H9 (cell line): ENCODE measurements around the gene MBNL1. TPM values are rescaled to one million over a fixed set of nuclear protein-coding genes. Genes with fewer than 3 reads are reported as not detected.

Experiments
- DNase-seq: peaks from one replicate; pipeline ENCODE4 v3.0.0-alpha.2; 2017
- H2AFZ ChIP-seq: one replicate; pipeline ENCODE4 v1.6.1; 2013; ENCODE audit warnings: mild to moderate bottlenecking, low read length, control low read depth, moderate library complexity
- H2AK5ac ChIP-seq: 2 replicates; pipeline ENCODE4 v1.6.1; 2013; ENCODE audit warnings: low read length, control low read depth, mixed read lengths; ENCODE audit not compliant: insufficient read length
- H2BK120ac ChIP-seq: one replicate; pipeline ENCODE4 v1.6.1; 2013; ENCODE audit warnings: low read depth, mild to moderate bottlenecking, low read length, control low read depth, inconsistent platforms; ENCODE audit not compliant: poor library complexity, severe bottlenecking
- H2BK12ac ChIP-seq: 2 replicates; pipeline ENCODE4 v1.6.1; 2013; ENCODE audit warnings: low read length, control low read depth, mixed read lengths, low read depth; ENCODE audit not compliant: insufficient read length
- H2BK15ac ChIP-seq: 2 replicates; pipeline ENCODE4 v1.6.1; 2013; ENCODE audit warnings: low read depth, low read length, control low read depth
- H2BK20ac ChIP-seq: one replicate; pipeline ENCODE4 v1.6.1; 2013; ENCODE audit warnings: low read depth, mild to moderate bottlenecking, low read length, control low read depth, inconsistent platforms; ENCODE audit not compliant: poor library complexity, severe bottlenecking
- H2BK5ac ChIP-seq: 2 replicates; pipeline ENCODE4 v1.6.1; 2013; ENCODE audit warnings: low read length, control low read depth, mixed read lengths; ENCODE audit not compliant: insufficient read length
- H3K14ac ChIP-seq: 2 replicates; pipeline ENCODE4 v1.6.1; 2013; ENCODE audit warnings: low read length, control low read depth; ENCODE audit not compliant: insufficient read depth
- H3K18ac ChIP-seq: 2 replicates; pipeline ENCODE4 v1.6.1; 2013; ENCODE audit warnings: low read depth, mild to moderate bottlenecking, mixed read lengths, low read length, control low read depth; ENCODE audit not compliant: insufficient read length
- H3K23ac ChIP-seq: 2 replicates; pipeline ENCODE4 v1.6.1; 2013; ENCODE audit warnings: low read length, control low read depth, mixed read lengths, low read depth; ENCODE audit not compliant: insufficient read length
- H3K23me2 ChIP-seq: 2 replicates; pipeline ENCODE4 v1.6.1; 2013; ENCODE audit warnings: low read depth, mild to moderate bottlenecking, mixed read lengths, low read length, control low read depth; ENCODE audit not compliant: insufficient read length, poor library complexity, severe bottlenecking
- H3K27ac ChIP-seq: 2 replicates; pipeline ENCODE4 v1.5.1; 2013; ENCODE audit warnings: low read length, control low read depth, mixed read lengths, low read depth; ENCODE audit not compliant: insufficient read length
- H3K27me3 ChIP-seq: 2 replicates; pipeline ENCODE4 v1.6.1; 2013; ENCODE audit warnings: low read length, control low read depth, inconsistent platforms; ENCODE audit not compliant: insufficient read depth
- H3K4ac ChIP-seq: 2 replicates; pipeline ENCODE4 v1.6.1; 2013; ENCODE audit warnings: low read depth, mild to moderate bottlenecking, control low read depth, inconsistent platforms, low read length, moderate library complexity
- H3K4me1 ChIP-seq: 2 replicates; pipeline ENCODE4 v1.6.1; 2013; ENCODE audit warnings: low read length, control low read depth, inconsistent platforms; ENCODE audit not compliant: insufficient read depth
- H3K4me2 ChIP-seq: 2 replicates; pipeline ENCODE4 v1.6.1; 2013; ENCODE audit warnings: low read length, control low read depth, mixed read lengths; ENCODE audit not compliant: insufficient read length, insufficient read depth
- H3K56ac ChIP-seq: 2 replicates; pipeline ENCODE4 v1.6.1; 2013; ENCODE audit warnings: low read depth, mild to moderate bottlenecking, mixed read lengths, low read length, control low read depth; ENCODE audit not compliant: insufficient read length
- H3K79me1 ChIP-seq: 2 replicates; pipeline ENCODE4 v1.6.1; 2013; ENCODE audit warnings: low read depth, mild to moderate bottlenecking, moderate library complexity, low read length, control low read depth, inconsistent platforms; ENCODE audit not compliant: insufficient read depth, poor library complexity, severe bottlenecking
- H3K79me2 ChIP-seq: 2 replicates; pipeline ENCODE4 v1.6.1; 2013; ENCODE audit warnings: low read length, control low read depth, inconsistent platforms; ENCODE audit not compliant: insufficient read depth
- H3K9ac ChIP-seq: 2 replicates; pipeline ENCODE4 v1.6.1; 2013; ENCODE audit warnings: low read length, control low read depth, mixed read lengths; ENCODE audit not compliant: insufficient read length; ENCODE audit errors: extremely low read depth
- H3K9me3 ChIP-seq: one replicate; pipeline ENCODE4 v1.6.1; 2013; ENCODE audit warnings: low read depth, low read length, inconsistent platforms; ENCODE audit not compliant: control insufficient read depth
- H3T11ph ChIP-seq: one replicate; pipeline ENCODE4 v1.6.1; 2013; ENCODE audit warnings: mild to moderate bottlenecking, low read length, control low read depth, inconsistent platforms
- H4K20me1 ChIP-seq: one replicate; pipeline ENCODE4 v1.6.1; 2013; ENCODE audit not compliant: control insufficient read depth, insufficient read length, insufficient read depth
- H4K5ac ChIP-seq: 2 replicates; pipeline ENCODE4 v1.6.1; 2013; ENCODE audit warnings: low read depth, mild to moderate bottlenecking, mixed read lengths, low read length, control low read depth; ENCODE audit not compliant: insufficient read length
- H4K8ac ChIP-seq: replicated peaks from 2 replicates; pipeline ENCODE4 v1.6.1; 2013; ENCODE audit warnings: low read length, control low read depth, mixed read lengths, low read depth; ENCODE audit not compliant: insufficient read length
- H4K91ac ChIP-seq: 2 replicates; pipeline ENCODE4 v1.6.1; 2013; ENCODE audit warnings: low read depth, mild to moderate bottlenecking, moderate library complexity, mixed read lengths, low read length, control low read depth; ENCODE audit not compliant: insufficient read length
- H3K27ac Mint-ChIP-seq, 3 experiments: 2 replicates in 2 of 3; 3 replicates in 1 of 3; pipeline ENCODE4 v1.8.0; 2020 to 2021; ENCODE audit warnings: mixed read lengths in 3 of 3, mild to moderate bottlenecking in 1 of 3, moderate library complexity in 1 of 3
- H3K27me3 Mint-ChIP-seq: 2 replicates; pipeline ENCODE4 v1.8.0; 2021; ENCODE audit warnings: low read depth, mild to moderate bottlenecking, moderate library complexity, mixed read lengths
- H3K36me3 Mint-ChIP-seq, 3 experiments: 2 replicates in 2 of 3; 3 replicates in 1 of 3; pipeline ENCODE4 v1.8.0; 2020 to 2021; ENCODE audit warnings: low read depth in 3 of 3, mixed read lengths in 3 of 3; ENCODE audit not compliant: insufficient read depth in 1 of 3
- H3K4me1 Mint-ChIP-seq, 2 experiments: 2 replicates each; pipeline ENCODE4 v1.8.0; 2020; ENCODE audit warnings: mixed read lengths in 2 of 2
- H3K4me3 Mint-ChIP-seq, 2 experiments: 2 replicates in 1 of 2; 3 replicates in 1 of 2; pipeline ENCODE4 v1.8.0; 2020 to 2021; ENCODE audit warnings: mild to moderate bottlenecking in 2 of 2, mixed read lengths in 2 of 2, moderate library complexity in 1 of 2
- H3K9me3 Mint-ChIP-seq, 2 experiments: 2 replicates in 1 of 2; 3 replicates in 1 of 2; pipeline ENCODE4 v1.8.0; 2020; ENCODE audit warnings: mild to moderate bottlenecking in 2 of 2, mixed read lengths in 2 of 2, moderate library complexity in 1 of 2
- WGBS: extraction: QIAGEN DNeasy Blood & Tissue Kit; methylation state at CpG from one replicate; pipeline ENCODE4 v1.1.7; 2013; ENCODE audit warnings: missing lambda C conversion rate, low lambda C conversion rate, mixed read lengths; ENCODE audit not compliant: insufficient read length; ENCODE audit errors: extremely low coverage; 5-methylcytosine and 5-hydroxymethylcytosine counted together
- total RNA-seq: library from RNA; stranded (reverse); gene quantifications from 2 replicates; pipeline ENCODE4 v1.2.1, GENCODE V29; 2021
- TF ChIP-seq, protein P1 (sequence below): fragments of 200-600 bp; sonication (generic); conservative IDR thresholded peaks from 3 replicates; pipeline ENCODE4 v1.8.0; 2021; ENCODE audit warnings: antibody characterized with exemption, mild to moderate bottlenecking

MBNL1 gene
- total RNA-seq, 1 experiment from 2014 or later = 14.9 TPM

GRCh38 chr3:152513301-152513960 lies 244.7 kb downstream of the MBNL1 start:
- Histone ChIP-seq H3K4ac (no peak overlapping the region), H4K5ac (no peak overlapping the region), H3K23me2 (no peaks in the 10 kb centered on the region), H3K79me1 (no peaks in the 10 kb centered on the region), H2BK5ac (no peak overlapping the region), H2BK120ac (no peak overlapping the region), H3K9ac (no peak overlapping the region), H4K8ac (no peak overlapping the region), H3T11ph (no peak overlapping the region), H2AK5ac (no peak overlapping the region), H3K23ac (no peak overlapping the region), H4K20me1 (no peaks in the 10 kb centered on the region), H2BK20ac (no peak overlapping the region), H4K91ac (no peak overlapping the region), H2BK12ac (no peak overlapping the region), H2AFZ (no peak overlapping the region), H3K4me2 (no peak overlapping the region), H3K56ac (no peak overlapping the region), H3K18ac (no peak overlapping the region), H3K79me2 (no peaks in the 10 kb centered on the region), H3K27ac (no peak overlapping the region), H3K27me3 (no peaks in the 10 kb centered on the region), H2BK15ac (no peak overlapping the region), H3K4me1 (peaks cover 3% of the 10 kb centered on the region; the same call in 1 of the 2 replicates), H3K14ac (no peak overlapping the region), H3K9me3 (no peaks in the 10 kb centered on the region)
- TF ChIP-seq, protein P1, sequence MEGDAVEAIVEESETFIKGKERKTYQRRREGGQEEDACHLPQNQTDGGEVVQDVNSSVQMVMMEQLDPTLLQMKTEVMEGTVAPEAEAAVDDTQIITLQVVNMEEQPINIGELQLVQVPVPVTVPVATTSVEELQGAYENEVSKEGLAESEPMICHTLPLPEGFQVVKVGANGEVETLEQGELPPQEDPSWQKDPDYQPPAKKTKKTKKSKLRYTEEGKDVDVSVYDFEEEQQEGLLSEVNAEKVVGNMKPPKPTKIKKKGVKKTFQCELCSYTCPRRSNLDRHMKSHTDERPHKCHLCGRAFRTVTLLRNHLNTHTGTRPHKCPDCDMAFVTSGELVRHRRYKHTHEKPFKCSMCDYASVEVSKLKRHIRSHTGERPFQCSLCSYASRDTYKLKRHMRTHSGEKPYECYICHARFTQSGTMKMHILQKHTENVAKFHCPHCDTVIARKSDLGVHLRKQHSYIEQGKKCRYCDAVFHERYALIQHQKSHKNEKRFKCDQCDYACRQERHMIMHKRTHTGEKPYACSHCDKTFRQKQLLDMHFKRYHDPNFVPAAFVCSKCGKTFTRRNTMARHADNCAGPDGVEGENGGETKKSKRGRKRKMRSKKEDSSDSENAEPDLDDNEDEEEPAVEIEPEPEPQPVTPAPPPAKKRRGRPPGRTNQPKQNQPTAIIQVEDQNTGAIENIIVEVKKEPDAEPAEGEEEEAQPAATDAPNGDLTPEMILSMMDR = no peak
- Mint-ChIP-seq H3K4me3 (no peak overlapping the region), H3K36me3 (no peaks in the 10 kb centered on the region), H3K27ac (no peak overlapping the region), H3K27me3 (no peaks in the 10 kb centered on the region), H3K9me3 (no peaks in the 10 kb centered on the region), H3K4me1 (peaks cover 36 to 40% of the 10 kb centered on the region in 2 experiments)
- no CpG with 5 or more reads among the region's 2 CpGs for WGBS
- no peak for DNase-seq
